Measurements from ENCODE around the gene WDFY1.

- TF ChIP-seq CTCF (IDR thresholded peaks at IDR 0.05; ENCODE audit: low read depth, low read length) (no peak), POLR2A (IDR thresholded peaks at IDR 0.05; ENCODE audit: extremely low read depth, insufficient read length) (no peak), MAX (IDR thresholded peaks at IDR 0.05; ENCODE audit: low read depth, low read length) (no peak), MYC (IDR thresholded peaks at IDR 0.05; ENCODE audit: low read depth, low read length) (no peak)
Observed at GRCh38 chr2:223894968-223895367, 50.2 kb downstream of the WDFY1 start.

Data from NB4 (cell line).